Mesenchymal stem cell (in vitro differentiated cells and primary cell): ENCODE data around the gene NRARP.
"Not testable (repeated sequence)": the region's sequence is repeated elsewhere in the genome, so short reads cannot be mapped to it uniquely, and the experiment has no call there.

Experiments
- DNase-seq: peaks from one replicate; pipeline ENCODE4 v3.0.0-alpha.2; 2013
- H2AFZ ChIP-seq: one replicate; pipeline ENCODE4 v1.6.1; 2013; ENCODE audit warnings: low read depth, mild to moderate bottlenecking, control low read depth, inconsistent platforms, low read length, moderate library complexity
- H2AK5ac ChIP-seq: 2 replicates; pipeline ENCODE4 v1.6.1; 2013; ENCODE audit warnings: low read length, moderate library complexity, mild to moderate bottlenecking, inconsistent platforms; ENCODE audit not compliant: severe bottlenecking
- H2BK120ac ChIP-seq: one replicate; pipeline ENCODE4 v1.6.1; 2013; ENCODE audit warnings: low read depth, mild to moderate bottlenecking, inconsistent platforms, low read length, moderate library complexity
- H2BK12ac ChIP-seq, 2 experiments: one replicate each; pipeline ENCODE4 v1.6.1; 2013; ENCODE audit warnings: inconsistent platforms in 2 of 2, low read length in 2 of 2, mild to moderate bottlenecking in 2 of 2, moderate library complexity in 2 of 2, control low read depth in 1 of 2
- H2BK15ac ChIP-seq: one replicate; pipeline ENCODE4 v1.6.1; 2013; ENCODE audit warnings: mild to moderate bottlenecking, low read depth, inconsistent platforms; ENCODE audit not compliant: poor library complexity, severe bottlenecking
- H2BK5ac ChIP-seq: 2 replicates; pipeline ENCODE4 v1.6.1; 2013; ENCODE audit warnings: low read depth, mild to moderate bottlenecking, low read length, control low read depth, inconsistent platforms; ENCODE audit not compliant: poor library complexity, severe bottlenecking
- H3K14ac ChIP-seq, 2 experiments: one replicate each; pipeline ENCODE4 v1.6.1; 2013; ENCODE audit warnings: inconsistent platforms in 2 of 2, low read length in 2 of 2, control low read depth in 1 of 2, mild to moderate bottlenecking in 1 of 2, moderate library complexity in 1 of 2
- H3K18ac ChIP-seq, 2 experiments: one replicate each; pipeline ENCODE4 v1.6.1; 2013; ENCODE audit warnings: inconsistent platforms in 2 of 2, low read length in 2 of 2, control low read depth in 1 of 2, low read depth in 1 of 2, mild to moderate bottlenecking in 1 of 2
- H3K23ac ChIP-seq, 2 experiments: one replicate each; pipeline ENCODE4 v1.6.1; 2013; ENCODE audit warnings: inconsistent platforms in 2 of 2, low read length in 2 of 2, mild to moderate bottlenecking in 2 of 2, moderate library complexity in 2 of 2, control low read depth in 1 of 2
- H3K27ac ChIP-seq: 2 replicates; pipeline ENCODE4 v1.5.1; 2013; ENCODE audit warnings: mild to moderate bottlenecking, moderate library complexity, low read length, control low read depth, inconsistent platforms; ENCODE audit not compliant: poor library complexity, severe bottlenecking
- H3K27me3 ChIP-seq, 2 experiments: 2 replicates each; pipeline versions ENCODE4 v1.6.1 to v1.7.0; 2013; ENCODE audit warnings: low read length in 2 of 2, mild to moderate bottlenecking in 2 of 2, moderate library complexity in 2 of 2, control low read depth in 1 of 2, inconsistent platforms in 1 of 2; ENCODE audit not compliant: control insufficient read depth in 1 of 2, insufficient read depth in 1 of 2
- H3K36me3 ChIP-seq, 2 experiments: 2 replicates each; pipeline versions ENCODE4 v1.6.1 to v1.7.0; 2013; ENCODE audit warnings: low read length in 2 of 2, control low read depth in 1 of 2, inconsistent platforms in 1 of 2, low read depth in 1 of 2, mild to moderate bottlenecking in 1 of 2; ENCODE audit not compliant: insufficient read depth in 2 of 2, control insufficient read depth in 1 of 2
- H3K4ac ChIP-seq, 2 experiments: one replicate each; pipeline ENCODE4 v1.6.1; 2013; ENCODE audit warnings: inconsistent platforms in 2 of 2, low read length in 2 of 2, mild to moderate bottlenecking in 2 of 2, moderate library complexity in 2 of 2, control low read depth in 1 of 2, low read depth in 1 of 2
- H3K4me1 ChIP-seq: 2 replicates; pipeline ENCODE4 v1.6.1; 2013; ENCODE audit warnings: low read depth, low read length, control low read depth; ENCODE audit not compliant: control insufficient read depth, insufficient read depth
- H3K4me2 ChIP-seq: 2 replicates; pipeline ENCODE4 v1.6.1; 2013; ENCODE audit warnings: low read length, mild to moderate bottlenecking, inconsistent platforms; ENCODE audit not compliant: poor library complexity, severe bottlenecking
- H3K4me3 ChIP-seq, 2 experiments: 2 replicates each; pipeline versions ENCODE4 v1.5.1 to v1.7.0; 2013; ENCODE audit warnings: low read length in 2 of 2, mild to moderate bottlenecking in 2 of 2, control low read depth in 1 of 2, low read depth in 1 of 2; ENCODE audit not compliant: insufficient read depth in 1 of 2
- H3K79me1 ChIP-seq: replicated peaks from 2 replicates; pipeline ENCODE4 v1.6.1; 2013; ENCODE audit warnings: mild to moderate bottlenecking, control low read depth, low read length, inconsistent platforms; ENCODE audit not compliant: poor library complexity, severe bottlenecking
- H3K9ac ChIP-seq: 2 replicates; pipeline ENCODE4 v1.7.0; 2013; ENCODE audit warnings: mild to moderate bottlenecking, low read length, moderate library complexity
- H3K9me3 ChIP-seq: 2 replicates; pipeline ENCODE4 v1.7.0; 2013; ENCODE audit warnings: mild to moderate bottlenecking, low read length; ENCODE audit not compliant: control insufficient read depth
- H4K8ac ChIP-seq: one replicate; pipeline ENCODE4 v1.6.1; 2013; ENCODE audit warnings: inconsistent platforms, mild to moderate bottlenecking, low read length, moderate library complexity
- H4K91ac ChIP-seq: one replicate; pipeline ENCODE4 v1.6.1; 2013; ENCODE audit warnings: mild to moderate bottlenecking, low read length, inconsistent platforms
- WGBS: methylation state at CpG from one replicate; pipeline ENCODE4 v1.1.7; 2013; ENCODE audit warnings: mixed read lengths; 5-methylcytosine and 5-hydroxymethylcytosine counted together

NRARP gene

DNA sequence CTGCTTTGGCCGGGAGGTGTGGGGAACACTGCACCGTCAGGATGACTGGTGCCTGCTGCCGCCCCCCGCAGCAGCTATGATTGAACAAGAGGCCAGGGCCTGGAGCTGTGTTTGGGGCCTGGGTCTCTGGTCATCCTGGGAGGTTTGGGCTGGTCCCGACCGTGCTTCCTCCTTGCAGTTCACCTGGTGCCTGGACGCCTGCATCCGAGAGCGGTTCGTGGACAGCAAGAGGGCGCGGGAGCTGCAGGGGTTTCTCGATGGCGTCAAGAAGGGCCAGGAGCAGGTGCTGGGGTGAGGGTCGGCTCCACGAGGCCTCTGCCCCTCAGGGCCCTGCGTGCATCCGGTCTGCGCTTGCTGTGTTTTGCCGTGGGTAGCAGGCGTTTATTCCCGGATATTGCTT is 38.0 kb downstream of the NRARP start:
- Histone ChIP-seq H2BK120ac (no peak overlapping the region), H3K4me2 (no peak overlapping the region), H3K18ac (no peak overlapping the region), H2BK12ac (no peak overlapping the region), H3K4ac (no peak overlapping the region), H3K14ac (no peak overlapping the region), H3K23ac (no peak overlapping the region), H3K79me1 (peaks cover 46% of the 10 kb centered on the region), H4K8ac (no peak overlapping the region), H3K9me3 (no peaks in the 10 kb centered on the region), H2BK15ac (no peak overlapping the region), H4K91ac (no peak overlapping the region), H3K4me1 (peaks cover 17% of the 10 kb centered on the region), H2AK5ac (no peak overlapping the region), H3K27ac (no peak overlapping the region), H3K36me3 (peaks cover 56 to 74% of the 10 kb centered on the region in 2 experiments), H3K27me3 (no peaks in the 10 kb centered on the region), H3K4me3 (no peak overlapping the region), H2BK5ac (no peak overlapping the region), H3K9ac (no peak overlapping the region), H2AFZ (no peak overlapping the region)
- 98% methylated on average over 22 of the region's 22 CpGs for WGBS
- DNase-seq: no peak

DNA sequence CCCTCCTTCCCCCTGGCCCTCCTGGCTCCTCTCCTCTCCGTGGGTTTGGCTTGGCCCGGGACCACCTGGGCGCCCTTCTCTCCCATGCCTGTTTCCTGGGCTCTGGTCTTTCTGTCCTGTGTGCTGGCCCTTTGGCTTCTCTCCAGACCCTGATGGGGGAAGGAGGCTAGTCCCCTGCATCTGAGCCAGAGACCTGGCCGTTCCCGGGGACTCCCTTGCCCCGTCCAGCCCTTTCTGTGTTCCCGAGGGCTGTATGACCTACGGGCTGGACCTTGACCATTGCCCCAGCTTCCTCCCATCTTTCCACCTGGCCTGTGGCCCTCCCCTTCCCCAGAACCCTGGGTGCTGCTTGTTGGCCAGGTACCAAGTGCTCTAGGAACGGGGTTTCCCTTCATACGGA is 38.6 kb downstream of the NRARP start:
- Histone ChIP-seq H3K18ac (no peak overlapping the region), H2BK120ac (no peak overlapping the region), H3K23ac (no peak overlapping the region), H3K4me2 (no peak overlapping the region), H4K91ac (no peak overlapping the region), H3K9me3 (no peaks in the 10 kb centered on the region), H2AFZ (no peak overlapping the region), H2BK5ac (no peak overlapping the region), H3K9ac (no peak overlapping the region), H3K4ac (no peak overlapping the region), H3K36me3 (peaks cover 56 to 72% of the 10 kb centered on the region in 2 experiments), H3K14ac (no peak overlapping the region), H3K4me3 (no peak overlapping the region), H2BK12ac (no peak overlapping the region), H3K4me1 (peaks cover 13% of the 10 kb centered on the region), H2BK15ac (no peak overlapping the region), H3K79me1 (peaks cover 44% of the 10 kb centered on the region), H2AK5ac (no peak overlapping the region), H3K27me3 (no peaks in the 10 kb centered on the region), H4K8ac (no peak overlapping the region), H3K27ac (no peak overlapping the region)
- DNase-seq: no peak
- 90% methylated on average over 10 of the region's 10 CpGs for WGBS

DNA sequence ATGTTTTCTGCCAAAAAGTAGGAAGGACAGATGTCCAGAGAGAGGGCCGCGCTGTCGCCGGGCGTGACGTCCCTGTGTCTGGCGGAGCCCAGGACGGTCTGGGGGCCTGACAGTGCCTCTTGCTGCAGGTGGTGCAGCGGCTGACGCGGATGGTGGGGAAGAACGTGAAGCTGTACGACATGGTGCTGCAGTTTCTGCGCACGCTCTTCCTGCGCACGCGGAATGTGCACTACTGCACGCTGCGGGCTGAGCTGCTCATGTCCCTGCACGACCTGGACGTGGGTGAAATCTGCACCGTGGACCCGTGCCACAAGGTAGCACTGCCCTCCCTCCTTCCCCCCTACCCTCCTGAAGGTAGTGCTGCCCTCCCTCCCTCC is 39.2 kb downstream of the NRARP start:
- Histone ChIP-seq H3K4ac (no peak overlapping the region), H2AFZ (no peak overlapping the region), H3K4me3 (no peak overlapping the region), H3K18ac (peak overlapping the region in 1 of 2 experiments; percentile 28), H3K14ac (no peak overlapping the region), H3K36me3 (peaks cover 53 to 73% of the 10 kb centered on the region in 2 experiments), H2BK15ac (no peak overlapping the region), H3K27ac (no peak overlapping the region), H3K4me1 (peaks cover 12% of the 10 kb centered on the region), H4K91ac (peak overlapping the region; percentile 66), H2BK12ac (peak overlapping the region in 1 of 2 experiments; percentile 61), H3K27me3 (no peaks in the 10 kb centered on the region), H2BK120ac (no peak overlapping the region), H3K4me2 (no peak overlapping the region), H3K9ac (no peak overlapping the region), H2BK5ac (no peak overlapping the region), H2AK5ac (no peak overlapping the region), H3K9me3 (no peaks in the 10 kb centered on the region), H4K8ac (peak overlapping the region; percentile 87), H3K79me1 (peaks cover 43% of the 10 kb centered on the region), H3K23ac (no peak overlapping the region)
- no peak for DNase-seq
- WGBS: 96% methylated on average over 24 of the region's 24 CpGs

DNA sequence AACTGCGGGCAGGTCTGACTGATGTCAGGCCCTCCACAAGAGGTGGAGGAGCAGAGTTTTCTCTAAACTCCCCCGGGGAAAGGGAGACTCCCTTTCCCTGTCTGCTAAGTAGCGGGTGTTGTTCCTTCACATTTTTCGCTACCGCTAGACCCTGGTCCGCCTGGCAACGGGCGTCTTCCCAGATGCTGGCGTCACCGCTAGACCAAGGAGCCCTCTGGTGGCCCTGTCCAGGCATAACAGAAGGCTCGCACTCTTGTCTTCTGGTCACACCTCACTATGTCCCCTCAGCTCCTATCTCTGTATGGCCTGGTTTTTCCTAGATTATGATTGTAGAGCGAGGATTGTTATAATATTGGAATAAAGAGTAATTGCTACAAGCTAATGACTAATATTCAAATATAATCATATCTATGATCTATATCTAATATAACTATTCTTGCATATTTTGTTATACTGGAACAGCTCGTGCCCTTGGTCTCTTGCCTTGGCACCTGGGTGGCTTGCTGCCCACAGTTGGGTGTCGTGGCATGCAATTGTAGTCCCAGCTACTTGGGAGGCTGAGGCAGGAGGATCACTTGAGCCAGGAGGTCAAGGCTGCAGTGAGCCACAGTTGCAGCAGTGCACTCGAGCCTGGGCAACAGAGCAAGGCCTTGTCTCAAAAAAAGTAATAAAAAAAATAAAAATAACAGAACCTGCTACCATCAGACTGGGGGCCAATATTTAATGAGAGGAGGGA is 39.7 kb downstream of the NRARP start:
- not testable (repeated sequence) for H2AK5ac ChIP-seq, H4K8ac ChIP-seq, H4K91ac ChIP-seq, H3K27ac ChIP-seq, H3K4me3 ChIP-seq, H3K18ac ChIP-seq, H3K9ac ChIP-seq, H2BK12ac ChIP-seq, H3K4me1 ChIP-seq, H3K9me3 ChIP-seq, H3K4ac ChIP-seq, H2AFZ ChIP-seq, H3K27me3 ChIP-seq, H2BK120ac ChIP-seq, H3K14ac ChIP-seq, H3K23ac ChIP-seq, H2BK5ac ChIP-seq, H3K4me2 ChIP-seq, H2BK15ac ChIP-seq
- Histone ChIP-seq H3K79me1 (peaks cover 41% of the 10 kb centered on the region), H3K36me3 (peaks cover 50 to 70% of the 10 kb centered on the region in 2 experiments)
- WGBS: 44% methylated on average over 9 of the region's 15 CpGs
- DNase-seq: peak; percentile 67
